H1 (cell line): ENCODE results near the gene UGT1A3. TPM values are rescaled to one million over a fixed set of nuclear protein-coding genes. Genes with fewer than 3 reads are reported as not detected.

Source experiments
- CTCF ChIA-PET: fragments of 300-600 bp; sonication (Branson Sonifier 250); formaldehyde crosslinking; loops from one replicate; lab custom pipeline; 2021; ENCODE audit not compliant: partially characterized antibody; lab: Charles Lee
- POLR2A ChIA-PET: fragments of 300-600 bp; sonication (Branson Sonifier 250); formaldehyde crosslinking; loops from one replicate; lab custom pipeline; 2021; ENCODE audit warnings: inconsistent platforms; ENCODE audit not compliant: partially characterized antibody; lab: Charles Lee
- DNase-seq, 2 experiments: peaks; one replicate each; pipeline versions ENCODE4 v3.0.0 to v3.0.0-alpha.2; 2010 to 2022; ENCODE audit warnings: low spot score in 2 of 2, low read depth in 1 of 2, mixed read lengths in 1 of 2
- FAIRE-seq: peaks from 2 replicates; lab custom pipeline; 2011; peaks lifted over from hg19 to GRCh38; lab: Jason Lieb, UNC
- H2AFZ ChIP-seq: 2 replicates; pipeline ENCODE4 v1.8.1; 2012; ENCODE audit warnings: low read length, inconsistent platforms
- H2AK5ac ChIP-seq: 2 replicates; pipeline ENCODE4 v1.6.1; 2013; ENCODE audit warnings: low read depth, low read length
- H2BK120ac ChIP-seq: replicated peaks from 2 replicates; pipeline ENCODE3; 2013; ENCODE audit warnings: low read depth, low read length, inconsistent platforms
- H2BK12ac ChIP-seq: 2 replicates; pipeline ENCODE4 v1.6.1; 2013; ENCODE audit warnings: low read depth, low read length
- H2BK15ac ChIP-seq: 2 replicates; pipeline ENCODE4 v1.6.1; 2013; ENCODE audit warnings: low read length
- H2BK20ac ChIP-seq: 2 replicates; pipeline ENCODE4 v1.6.1; 2013; ENCODE audit warnings: low read length
- H2BK5ac ChIP-seq: 2 replicates; pipeline ENCODE4 v1.6.1; 2013; ENCODE audit warnings: low read depth, low read length
- H3K14ac ChIP-seq: 2 replicates; pipeline ENCODE4 v1.6.1; 2013; ENCODE audit warnings: inconsistent platforms; ENCODE audit not compliant: insufficient read length
- H3K18ac ChIP-seq: 2 replicates; pipeline ENCODE4 v1.6.1; 2013; ENCODE audit warnings: low read length; ENCODE audit errors: extremely low read depth
- H3K23ac ChIP-seq: 2 replicates; pipeline ENCODE4 v1.6.1; 2013; ENCODE audit warnings: inconsistent platforms; ENCODE audit not compliant: insufficient read length
- H3K23me2 ChIP-seq: 2 replicates; pipeline ENCODE4 v1.6.1; 2013; ENCODE audit warnings: low read depth, low read length
- H3K27ac ChIP-seq: 2 replicates; pipeline ENCODE4 v1.6.1; 2011; ENCODE audit warnings: low read depth, low read length, inconsistent platforms
- H3K27me3 ChIP-seq, 4 experiments: replicated peaks in 1 of 4; 1 replicate in 1 of 4; 2 replicates in 3 of 4; pipeline versions ENCODE4 v1.6.1 to v1.8.1; 2011 to 2013; ENCODE audit warnings: low read length in 3 of 4, mild to moderate bottlenecking in 3 of 4, inconsistent platforms in 2 of 4, mixed read lengths in 2 of 4, moderate library complexity in 1 of 4; ENCODE audit not compliant: control insufficient read depth in 3 of 4, insufficient read depth in 3 of 4; ENCODE audit errors: extremely low read depth in 1 of 4
- H3K36me3 ChIP-seq, 4 experiments: 2 replicates each; pipeline versions ENCODE4 v1.6.1 to v1.8.1; 2011 to 2013; ENCODE audit warnings: mild to moderate bottlenecking in 4 of 4, low read length in 3 of 4, moderate library complexity in 2 of 4, control low read depth in 1 of 4, inconsistent platforms in 1 of 4; ENCODE audit not compliant: insufficient read depth in 4 of 4, control insufficient read depth in 2 of 4
- H3K4ac ChIP-seq: replicated peaks from 2 replicates; pipeline ENCODE3; 2013; ENCODE audit warnings: low read length, low read depth, mixed read lengths, inconsistent platforms; ENCODE audit not compliant: insufficient read length
- H3K4me1 ChIP-seq, 4 experiments: replicated peaks in 1 of 4; 1 replicate in 1 of 4; 2 replicates in 3 of 4; pipeline versions ENCODE4 v1.6.1 to v1.8.1; 2011 to 2013; ENCODE audit warnings: low read length in 3 of 4, inconsistent platforms in 2 of 4, mixed read lengths in 1 of 4; ENCODE audit not compliant: insufficient read depth in 4 of 4, control insufficient read depth in 3 of 4
- H3K4me2 ChIP-seq, 2 experiments: 2 replicates each; pipeline versions ENCODE4 v1.6.1 to v1.8.1; 2011 to 2013; ENCODE audit warnings: low read depth in 2 of 2, low read length in 2 of 2, control low read depth in 1 of 2, inconsistent platforms in 1 of 2, mild to moderate bottlenecking in 1 of 2; ENCODE audit not compliant: insufficient read depth in 1 of 2
- H3K4me3 ChIP-seq, 4 experiments: fragments of 200-600, 300-600 bp in 1 of 4; sonication (generic), shearing (Covaris generic), sonication (Bioruptor Twin) in 1 of 4; 2 replicates each; pipeline versions ENCODE4 v1.5.1 to v1.8.1; 2011 to 2016; ENCODE audit warnings: low read length in 4 of 4, low read depth in 3 of 4, control low read depth in 2 of 4, inconsistent platforms in 2 of 4, mild to moderate bottlenecking in 2 of 4, mixed read lengths in 1 of 4, moderate library complexity in 1 of 4; ENCODE audit not compliant: insufficient read depth in 2 of 4; ENCODE audit errors: extremely low read depth in 1 of 4
- H3K56ac ChIP-seq: replicated peaks from 2 replicates; pipeline ENCODE3; 2013; ENCODE audit warnings: low read depth, mild to moderate bottlenecking, mixed read lengths, low read length, inconsistent platforms; ENCODE audit not compliant: insufficient read length
- H3K79me1 ChIP-seq: 2 replicates; pipeline ENCODE4 v1.6.1; 2013; ENCODE audit warnings: low read depth, low read length, control low read depth
- H3K79me2 ChIP-seq, 2 experiments: 2 replicates each; pipeline versions ENCODE4 v1.6.1 to v1.8.1; 2012 to 2013; ENCODE audit warnings: low read length in 2 of 2, mild to moderate bottlenecking in 2 of 2, inconsistent platforms in 1 of 2; ENCODE audit not compliant: insufficient read depth in 2 of 2, control insufficient read depth in 1 of 2
- H3K9ac ChIP-seq, 4 experiments: replicated peaks in 1 of 4; 1 replicate in 1 of 4; 2 replicates in 3 of 4; pipeline versions ENCODE4 v1.6.1 to v1.8.1; 2011 to 2013; ENCODE audit warnings: low read depth in 3 of 4, low read length in 3 of 4, control low read depth in 2 of 4, mild to moderate bottlenecking in 2 of 4, moderate library complexity in 2 of 4, inconsistent platforms in 1 of 4; ENCODE audit errors: extremely low read depth in 1 of 4
- H3K9me3 ChIP-seq, 2 experiments: 2 replicates each; pipeline versions ENCODE4 v1.6.1 to v1.8.1; 2012 to 2013; ENCODE audit warnings: mild to moderate bottlenecking in 2 of 2, moderate library complexity in 2 of 2, control low read depth in 1 of 2, inconsistent platforms in 1 of 2, low read depth in 1 of 2, low read length in 1 of 2, mixed read lengths in 1 of 2; ENCODE audit not compliant: insufficient read depth in 2 of 2
- H4K20me1 ChIP-seq, 2 experiments: replicated peaks in 1 of 2; 2 replicates each; pipeline versions ENCODE3 to v1.8.1; 2011 to 2013; ENCODE audit warnings: inconsistent platforms in 2 of 2, low read length in 2 of 2, mild to moderate bottlenecking in 1 of 2; ENCODE audit not compliant: insufficient read depth in 2 of 2, control insufficient read depth in 1 of 2
- H4K5ac ChIP-seq: 2 replicates; pipeline ENCODE4 v1.6.1; 2013; ENCODE audit warnings: low read length, low read depth, mixed read lengths, inconsistent platforms; ENCODE audit not compliant: insufficient read length
- H4K8ac ChIP-seq: 2 replicates; pipeline ENCODE4 v1.8.0; 2013; ENCODE audit warnings: mild to moderate bottlenecking, moderate library complexity, low read length, inconsistent platforms; ENCODE audit not compliant: insufficient read depth; ENCODE audit errors: extremely low read depth
- H4K91ac ChIP-seq: replicated peaks from 2 replicates; pipeline ENCODE3; 2013; ENCODE audit warnings: low read length, mixed read lengths, inconsistent platforms; ENCODE audit not compliant: insufficient read length
- TAF1 ChIP-seq: IDR thresholded peaks from 2 replicates; pipeline ENCODE4 v1.6.1; 2011; ENCODE audit warnings: mild to moderate bottlenecking, low read depth, low read length
- WGBS, 2 experiments: shearing (Covaris generic) in 1 of 2; methylation state at CpG; one replicate each; pipeline versions ENCODE4 v1.1.6 to v1.1.7; 2013 to 2015; ENCODE audit warnings: low lambda C conversion rate in 2 of 2, mixed read lengths in 2 of 2, inconsistent platforms in 1 of 2, low coverage in 1 of 2, missing lambda C conversion rate in 1 of 2; ENCODE audit not compliant: insufficient replicate concordance in 2 of 2, insufficient coverage in 1 of 2, insufficient read length in 1 of 2; ENCODE audit errors: extremely low coverage in 1 of 2, missing lambda C conversion rate in 1 of 2; 5-methylcytosine and 5-hydroxymethylcytosine counted together
- polyA plus RNA-seq, 7 experiments: library from polyadenylated mRNA; depleted of rRNA in 3 of 7; stranded (reverse) in 5 of 7; unstranded in 2 of 7; fragments of >200 nt in 5 of 7; fragments of 200-250 nt in 2 of 7; gene quantifications; 1 replicate in 5 of 7; 2 replicates in 1 of 7; 4 replicates in 1 of 7; pipeline versions ENCODE4 v1.2.1 to v1.2.3, GENCODE V29; 2011 to 2013; ENCODE audit warnings: missing spikeins in 2 of 7, mixed read lengths in 2 of 7
- total RNA-seq: library from RNA; stranded (reverse); fragmentation: NEBNext Ultra II Directional; extraction: Animal tissue kit (Norgen Biotek cat#: 25700); gene quantifications from 2 replicates; pipeline ENCODE4 v1.2.1, GENCODE V29; 2021

UGT1A3 gene
- total and polyA plus RNA-seq, 2 of the 8 experiments (the other 6 are each of a cell fraction or from before 2014, with no cell fraction given): not detected

DNA sequence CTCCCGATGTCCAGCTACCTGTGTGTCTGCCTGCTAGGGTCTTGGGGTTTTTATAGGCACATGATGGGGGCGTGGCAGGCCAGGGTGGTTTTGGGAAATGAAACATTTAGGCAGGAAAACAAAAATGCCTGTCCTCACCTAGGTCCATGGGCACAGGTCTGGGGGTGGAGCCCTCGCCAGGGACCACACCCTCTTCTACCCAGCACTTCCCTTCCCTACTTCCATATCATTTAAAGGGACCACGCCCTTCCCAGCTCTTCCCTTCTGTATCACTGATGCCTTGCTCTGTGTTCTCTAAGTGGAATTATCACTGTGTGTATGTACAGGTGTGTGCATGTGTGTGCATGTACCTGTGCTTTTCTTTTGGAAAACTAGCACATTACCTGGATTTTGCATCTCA, 37.6 kb downstream of the UGT1A3 start:
- Histone ChIP-seq H4K8ac (no peak overlapping the region), H3K79me2 (no peaks in the 10 kb centered on the region), H2AK5ac (no peak overlapping the region), H3K23ac (no peak overlapping the region), H2BK120ac (no peak overlapping the region), H3K23me2 (peaks cover 2% of the 10 kb centered on the region; the same call in 1 of the 2 replicates), H3K9me3 (0 out of 4 replicates have a peak, but pooled peaks cover 0 to 4% of the 10 kb centered on the region in 2 experiments), H3K18ac (no peak overlapping the region), H2BK12ac (no peak overlapping the region), H2AFZ (no peak overlapping the region), H2BK5ac (no peak overlapping the region), H3K9ac (no peak overlapping the region), H3K79me1 (no peaks in the 10 kb centered on the region), H3K56ac (no peak overlapping the region), H3K4me1 (no peaks in the 10 kb centered on the region; a peak in 1 of 7 replicates), H2BK20ac (no peak overlapping the region), H4K20me1 (no peaks in the 10 kb centered on the region), H3K4me3 (no peak overlapping the region), H3K14ac (no peak overlapping the region), H4K5ac (no peak overlapping the region), H2BK15ac (no peak overlapping the region), H3K27me3 (no peaks in the 10 kb centered on the region), H4K91ac (no peak overlapping the region), H3K4ac (no peak overlapping the region), H3K4me2 (no peak overlapping the region), H3K27ac (no peak overlapping the region), H3K36me3 (no peaks in the 10 kb centered on the region)
- TF ChIP-seq TAF1: no peak
- CTCF ChIA-PET: interaction anchor here (0.6 kb wide), 1 partner anchor 162 kb away, joined by 3 read pairs; no protein-coding TSS in a partner anchor
- FAIRE-seq (no peak), DNase-seq (no peak)
- 84% methylated on average over 3 of the region's 4 CpGs; no CpG with 5 or more reads in 1 of the 2 experiments for WGBS, 2 experiments
- POLR2A ChIA-PET: no interaction called here
